GM12878 (cell line): ENCODE results near the gene MAP4K5.

Experiments used
- ATF2 ChIP-seq: IDR thresholded peaks from 2 replicates; pipeline ENCODE4 v1.6.1; 2012; ENCODE audit warnings: low read length, inconsistent platforms
- CREM ChIP-seq: IDR thresholded peaks from 2 replicates; pipeline ENCODE4 v1.6.1; 2014; ENCODE audit warnings: antibody characterized with exemption, low read depth
- EP300 ChIP-seq, 2 experiments: fragments of 150-350 bp in 1 of 2; IDR thresholded peaks; 2 replicates each; pipeline ENCODE4 v1.6.1; 2011 to 2012; ENCODE audit warnings: low read depth in 2 of 2, low read length in 2 of 2, borderline replicate concordance in 1 of 2, improper control_type of control experiment in 1 of 2, inconsistent platforms in 1 of 2; ENCODE audit not compliant: control insufficient read depth in 1 of 2
- FOS ChIP-seq: IDR thresholded peaks from 3 replicates; pipeline ENCODE4 v1.6.1; 2011; ENCODE audit warnings: borderline replicate concordance; ENCODE audit not compliant: insufficient read length; ENCODE audit errors: extremely low read depth
- HDAC6 ChIP-seq: fragments of 200-600 bp; sonication (generic); IDR thresholded peaks from one replicate; pipeline ENCODE4 v1.8.0; 2017; ENCODE audit warnings: antibody characterized with exemption; ENCODE audit not compliant: unreplicated experiment
- MAX ChIP-seq: IDR thresholded peaks from 2 replicates; pipeline ENCODE4 v1.6.1; 2012; ENCODE audit warnings: low read depth, low read length, improper control_type of control experiment
- NFYA ChIP-seq: IDR thresholded peaks from 2 replicates; pipeline ENCODE4 v1.6.1; 2011; ENCODE audit warnings: low read depth, mild to moderate bottlenecking, low read length, improper control_type of control experiment, borderline replicate concordance
- NKRF ChIP-seq: fragments of 450-650 bp; conservative IDR thresholded peaks from 2 replicates; pipeline ENCODE4 v1.6.1; 2017; ENCODE audit warnings: mild to moderate bottlenecking, moderate library complexity
- SMARCA5 ChIP-seq: fragments of 450-650 bp; IDR thresholded peaks from 2 replicates; pipeline ENCODE4 v1.6.1; 2017; ENCODE audit warnings: mild to moderate bottlenecking
- YY1 ChIP-seq: IDR thresholded peaks from 2 replicates; pipeline ENCODE4 v1.6.1; 2011; ENCODE audit warnings: low read depth, mild to moderate bottlenecking, low read length

GRCh38 chr14:50389668-50390441 lies 142.5 kb downstream of the MAP4K5 start:
- TF ChIP-seq ATF2, result no peak
- TF ChIP-seq HDAC6, result no peak
- TF ChIP-seq SMARCA5, result no peak
- no peak for TF ChIP-seq FOS
- no peak for TF ChIP-seq YY1
- TF ChIP-seq NKRF, result no peak
- no peak for TF ChIP-seq CREM
- TF ChIP-seq NFYA, result no peak
- TF ChIP-seq EP300 (IDR thresholded peaks at IDR 0.05; ENCODE audit: borderline replicate concordance in 1 of 2, control insufficient read depth in 1 of 2, low read depth in 2 of 2, low read length in 2 of 2), result no peak
- TF ChIP-seq MAX, result no peak
